ENCODE results near the gene IL10RA. TPM values are rescaled to one million over a fixed set of nuclear protein-coding genes. Genes with fewer than 3 reads are reported as not detected.

Gene IL10RA
- total RNA-seq, 1 donor from 2014 or later, result 5.8 TPM

- H3K27ac Mint-ChIP-seq (ENCODE audit: unreplicated experiment), result no peak overlapping the region
- TF ChIP-seq CTCF (IDR thresholded peaks at IDR 0.05; ENCODE audit: partially characterized antibody, unreplicated experiment), result no peak
- H3K9me3 Mint-ChIP-seq (ENCODE audit: unreplicated experiment), result peaks cover 9% of the 10 kb centered on the region
- no peak overlapping the region for H3K4me3 Mint-ChIP-seq (ENCODE audit: unreplicated experiment)
- peaks cover 10% of the 10 kb centered on the region for H3K27me3 Mint-ChIP-seq (ENCODE audit: unreplicated experiment)
- DNase-seq, result no peak
- H3K4me1 Mint-ChIP-seq (ENCODE audit: low read depth, unreplicated experiment), result peaks cover 11% of the 10 kb centered on the region
- peaks cover 11% of the 10 kb centered on the region for H3K36me3 Mint-ChIP-seq (ENCODE audit: unreplicated experiment)
Measured at GRCh38 chr11:117999354-117999993, 13.3 kb downstream of the IL10RA start.

- Mint-ChIP-seq H3K36me3 (ENCODE audit: unreplicated experiment) (peaks cover 11% of the 10 kb centered on the region), H3K9me3 (ENCODE audit: unreplicated experiment) (peaks cover 7% of the 10 kb centered on the region), H3K4me3 (ENCODE audit: unreplicated experiment) (no peak overlapping the region), H3K27ac (ENCODE audit: unreplicated experiment) (no peak overlapping the region), H3K27me3 (ENCODE audit: unreplicated experiment) (peaks cover 10% of the 10 kb centered on the region), H3K4me1 (ENCODE audit: low read depth, unreplicated experiment) (peaks cover 11% of the 10 kb centered on the region)
- no peak for TF ChIP-seq CTCF (IDR thresholded peaks at IDR 0.05; ENCODE audit: partially characterized antibody, unreplicated experiment)
- no peak for DNase-seq
Measured at GRCh38 chr11:118000067-118000849, 14.1 kb downstream of the IL10RA start.

- H3K4me3 Mint-ChIP-seq (ENCODE audit: unreplicated experiment), result no peak overlapping the region
- no peak for DNase-seq
Measured at GRCh38 chr11:118000850-118001228, 14.6 kb downstream of the IL10RA start.

GRCh38 chr11:118001494-118001971 lies 15.3 kb downstream of the IL10RA start:
- H3K4me1 Mint-ChIP-seq (ENCODE audit: low read depth, unreplicated experiment), result peaks cover 11% of the 10 kb centered on the region
- TF ChIP-seq CTCF (IDR thresholded peaks at IDR 0.05; ENCODE audit: partially characterized antibody, unreplicated experiment), result no peak
- no peak overlapping the region for H3K4me3 Mint-ChIP-seq (ENCODE audit: unreplicated experiment)
- no peak overlapping the region for H3K27ac Mint-ChIP-seq (ENCODE audit: unreplicated experiment)
- peaks cover 10% of the 10 kb centered on the region for H3K27me3 Mint-ChIP-seq (ENCODE audit: unreplicated experiment)
- DNase-seq, result no peak
- peaks cover 7% of the 10 kb centered on the region for H3K9me3 Mint-ChIP-seq (ENCODE audit: unreplicated experiment)
- H3K36me3 Mint-ChIP-seq (ENCODE audit: unreplicated experiment), result peaks cover 11% of the 10 kb centered on the region

More at GRCh38 chr11:118000850-118001228, 14.6 kb downstream of the IL10RA start:
- H3K27me3 Mint-ChIP-seq (ENCODE audit: unreplicated experiment), result peaks cover 10% of the 10 kb centered on the region
- peaks cover 11% of the 10 kb centered on the region for H3K4me1 Mint-ChIP-seq (ENCODE audit: low read depth, unreplicated experiment)
- no peak overlapping the region for H3K27ac Mint-ChIP-seq (ENCODE audit: unreplicated experiment)
- peaks cover 7% of the 10 kb centered on the region for H3K9me3 Mint-ChIP-seq (ENCODE audit: unreplicated experiment)
- no peak for TF ChIP-seq CTCF (IDR thresholded peaks at IDR 0.05; ENCODE audit: partially characterized antibody, unreplicated experiment)
- H3K36me3 Mint-ChIP-seq (ENCODE audit: unreplicated experiment), result peaks cover 11% of the 10 kb centered on the region
